ENCODE measurements around the gene PTTG1IP. TPM values are rescaled to one million over a fixed set of nuclear protein-coding genes. Genes with fewer than 3 reads are reported as not detected.

Gene PTTG1IP
- total and polyA plus RNA-seq, 2 of the 13 experiments (the other 11 are each of a cell fraction or from before 2014, with no cell fraction given), result 161 to 700 TPM

DNA sequence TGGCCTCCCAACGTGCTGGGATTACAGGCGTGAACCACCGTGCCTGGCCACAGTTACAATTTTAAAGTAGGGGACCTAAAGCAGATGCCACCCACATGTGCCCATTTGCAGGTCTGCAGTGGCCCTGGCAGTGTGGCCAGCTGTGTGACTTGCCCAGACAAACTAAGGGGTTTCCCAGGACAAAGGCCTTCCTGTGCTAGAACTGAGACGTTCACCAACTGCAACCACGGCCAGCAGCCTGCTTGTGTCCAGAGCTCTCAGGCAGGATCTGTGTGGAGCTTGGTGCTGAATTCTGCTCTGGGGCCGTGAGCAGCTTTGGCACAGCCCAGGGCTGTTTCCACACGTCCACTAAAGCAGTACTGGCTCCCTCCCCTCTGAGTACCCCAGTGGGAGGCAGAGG lies 10.6 kb upstream of the PTTG1IP start (continued):
- TF ChIP-seq ATF7-NPFF (CRISPR knock-in tag; IDR thresholded peaks at IDR 0.05; ENCODE audit: low read depth) (no peak), YEATS2 (CRISPR knock-in tag; IDR thresholded peaks at IDR 0.05; ENCODE audit: borderline replicate concordance) (no peak), CAMTA2 (CRISPR knock-in tag; IDR thresholded peaks at IDR 0.05; ENCODE audit: borderline replicate concordance) (no peak)
- TF ChIP-seq, protein P1, sequence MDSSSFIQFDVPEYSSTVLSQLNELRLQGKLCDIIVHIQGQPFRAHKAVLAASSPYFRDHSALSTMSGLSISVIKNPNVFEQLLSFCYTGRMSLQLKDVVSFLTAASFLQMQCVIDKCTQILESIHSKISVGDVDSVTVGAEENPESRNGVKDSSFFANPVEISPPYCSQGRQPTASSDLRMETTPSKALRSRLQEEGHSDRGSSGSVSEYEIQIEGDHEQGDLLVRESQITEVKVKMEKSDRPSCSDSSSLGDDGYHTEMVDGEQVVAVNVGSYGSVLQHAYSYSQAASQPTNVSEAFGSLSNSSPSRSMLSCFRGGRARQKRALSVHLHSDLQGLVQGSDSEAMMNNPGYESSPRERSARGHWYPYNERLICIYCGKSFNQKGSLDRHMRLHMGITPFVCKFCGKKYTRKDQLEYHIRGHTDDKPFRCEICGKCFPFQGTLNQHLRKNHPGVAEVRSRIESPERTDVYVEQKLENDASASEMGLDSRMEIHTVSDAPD (CRISPR knock-in tag; IDR thresholded peaks at IDR 0.05), result no peak

DNA sequence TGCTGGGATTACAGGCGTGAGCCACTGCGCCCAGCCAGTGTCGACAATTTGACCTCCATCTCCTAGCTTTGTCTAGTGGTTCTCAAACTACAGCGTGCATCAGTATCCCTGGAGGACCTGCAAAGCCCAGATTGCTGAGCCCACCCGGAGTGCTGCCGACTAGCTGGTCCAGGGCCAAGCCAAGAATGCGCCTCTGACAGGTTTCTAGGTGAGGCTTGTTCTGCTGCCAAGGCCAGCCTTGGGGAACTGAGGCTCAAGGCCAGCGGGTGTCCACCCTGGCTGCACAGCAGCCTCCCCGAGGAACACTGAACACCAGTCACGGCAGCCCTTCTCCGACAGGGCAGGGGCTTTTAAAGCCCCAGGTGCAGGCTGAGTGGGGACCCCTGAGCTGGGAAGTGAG lies 9.8 kb upstream of the PTTG1IP start:
- Histone ChIP-seq H3K27ac (ENCODE audit: extremely low read length, insufficient read depth, low read length) (no peak overlapping the region), H3K4me1 (ENCODE audit: insufficient read depth, low read length) (peaks cover 79% of the 10 kb centered on the region), H3K79me2 (ENCODE audit: insufficient read depth, low read length) (no peaks in the 10 kb centered on the region), H2AFZ (ENCODE audit: low read length) (no peak overlapping the region), H3K4me3 (replicated peaks in 1 of 3; ENCODE audit: insufficient read depth in 1 of 3, low read depth in 2 of 3, low read length in 3 of 3) (no peak overlapping the region), H3K9me3 (ENCODE audit: low read length) (no peaks in the 10 kb centered on the region), H3K27me3 (ENCODE audit: control insufficient read depth in 1 of 2, insufficient read depth in 2 of 2, low read length in 2 of 2) (no peaks in the 10 kb centered on the region), H3K4me2 (ENCODE audit: low read depth, low read length) (no peak overlapping the region), H4K20me1 (ENCODE audit: insufficient read depth, low read length) (no peaks in the 10 kb centered on the region), H3K9ac (ENCODE audit: insufficient read depth, low read depth, low read length) (no peak overlapping the region), H3K36me3 (replicated peaks in 1 of 2; ENCODE audit: control insufficient read depth in 1 of 2, insufficient read depth in 2 of 2, low read length in 2 of 2) (no peaks in the 10 kb centered on the region; a peak in 1 of 5 replicates)
- TF ChIP-seq, protein P2, sequence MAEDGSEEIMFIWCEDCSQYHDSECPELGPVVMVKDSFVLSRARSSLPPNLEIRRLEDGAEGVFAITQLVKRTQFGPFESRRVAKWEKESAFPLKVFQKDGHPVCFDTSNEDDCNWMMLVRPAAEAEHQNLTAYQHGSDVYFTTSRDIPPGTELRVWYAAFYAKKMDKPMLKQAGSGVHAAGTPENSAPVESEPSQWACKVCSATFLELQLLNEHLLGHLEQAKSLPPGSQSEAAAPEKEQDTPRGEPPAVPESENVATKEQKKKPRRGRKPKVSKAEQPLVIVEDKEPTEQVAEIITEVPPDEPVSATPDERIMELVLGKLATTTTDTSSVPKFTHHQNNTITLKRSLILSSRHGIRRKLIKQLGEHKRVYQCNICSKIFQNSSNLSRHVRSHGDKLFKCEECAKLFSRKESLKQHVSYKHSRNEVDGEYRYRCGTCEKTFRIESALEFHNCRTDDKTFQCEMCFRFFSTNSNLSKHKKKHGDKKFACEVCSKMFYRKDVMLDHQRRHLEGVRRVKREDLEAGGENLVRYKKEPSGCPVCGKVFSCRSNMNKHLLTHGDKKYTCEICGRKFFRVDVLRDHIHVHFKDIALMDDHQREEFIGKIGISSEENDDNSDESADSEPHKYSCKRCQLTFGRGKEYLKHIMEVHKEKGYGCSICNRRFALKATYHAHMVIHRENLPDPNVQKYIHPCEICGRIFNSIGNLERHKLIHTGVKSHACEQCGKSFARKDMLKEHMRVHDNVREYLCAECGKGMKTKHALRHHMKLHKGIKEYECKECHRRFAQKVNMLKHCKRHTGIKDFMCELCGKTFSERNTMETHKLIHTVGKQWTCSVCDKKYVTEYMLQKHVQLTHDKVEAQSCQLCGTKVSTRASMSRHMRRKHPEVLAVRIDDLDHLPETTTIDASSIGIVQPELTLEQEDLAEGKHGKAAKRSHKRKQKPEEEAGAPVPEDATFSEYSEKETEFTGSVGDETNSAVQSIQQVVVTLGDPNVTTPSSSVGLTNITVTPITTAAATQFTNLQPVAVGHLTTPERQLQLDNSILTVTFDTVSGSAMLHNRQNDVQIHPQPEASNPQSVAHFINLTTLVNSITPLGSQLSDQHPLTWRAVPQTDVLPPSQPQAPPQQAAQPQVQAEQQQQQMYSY (CRISPR knock-in tag; IDR thresholded peaks at IDR 0.05), result no peak
- TF ChIP-seq ZNF772 (CRISPR knock-in tag; IDR thresholded peaks at IDR 0.05) (no peak), SOX13 (IDR thresholded peaks at IDR 0.05) (no peak), SOX13 (CRISPR knock-in tag; conservative IDR thresholded peaks at IDR 0.05 in 1 of 2, IDR thresholded peaks at IDR 0.05 in 1 of 2) (no peak), ZNF777 (CRISPR knock-in tag; IDR thresholded peaks at IDR 0.05) (no peak), TGIF2 (CRISPR knock-in tag; IDR thresholded peaks at IDR 0.05) (no peak), POLR2AphosphoS5 (IDR thresholded peaks at IDR 0.05; ENCODE audit: low read depth, low read length) (no peak), JARID2 (CRISPR knock-in tag; IDR thresholded peaks at IDR 0.05; ENCODE audit: insufficient replicate concordance) (no peak), RFX5 (IDR thresholded peaks at IDR 0.05; ENCODE audit: low read depth, low read length) (no peak), MTA3 (CRISPR knock-in tag; IDR thresholded peaks at IDR 0.05) (no peak), ZEB1 (IDR thresholded peaks at IDR 0.05; ENCODE audit: insufficient replicate concordance, low read depth) (no peak), GTF3A (CRISPR knock-in tag; conservative IDR thresholded peaks at IDR 0.05) (no peak)
- TF ChIP-seq, protein P3, sequence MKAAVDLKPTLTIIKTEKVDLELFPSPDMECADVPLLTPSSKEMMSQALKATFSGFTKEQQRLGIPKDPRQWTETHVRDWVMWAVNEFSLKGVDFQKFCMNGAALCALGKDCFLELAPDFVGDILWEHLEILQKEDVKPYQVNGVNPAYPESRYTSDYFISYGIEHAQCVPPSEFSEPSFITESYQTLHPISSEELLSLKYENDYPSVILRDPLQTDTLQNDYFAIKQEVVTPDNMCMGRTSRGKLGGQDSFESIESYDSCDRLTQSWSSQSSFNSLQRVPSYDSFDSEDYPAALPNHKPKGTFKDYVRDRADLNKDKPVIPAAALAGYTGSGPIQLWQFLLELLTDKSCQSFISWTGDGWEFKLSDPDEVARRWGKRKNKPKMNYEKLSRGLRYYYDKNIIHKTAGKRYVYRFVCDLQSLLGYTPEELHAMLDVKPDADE (CRISPR knock-in tag; IDR thresholded peaks at IDR 0.05), result no peak
- in situ Hi-C loops (cut with HindIII; ENCODE audit: extremely low pct_ligation_motif_present, low pct_unique_long_range_greater_than_20kb), result no loop called here
- FAIRE-seq, result no peak
- no peak for ATAC-seq
- no peak for DNase-seq (ENCODE audit: low spot score)
- intact Hi-C loops (cut with micrococcal nuclease; ENCODE audit: unreplicated experiment), result no loop called here
- WGBS (ENCODE audit: low lambda C conversion rate), result 100% methylated on average over 4 of the region's 11 CpGs
- ChIA-PET POLR2A (interaction anchor here (1.5 kb wide), 1 partner anchor 31 kb away, joined by 3 read pairs; no protein-coding TSS in a partner anchor), CTCF (ENCODE audit: low intra/inter-chr PET ratio, low total read pairs) (no interaction called here)
- BruUV-seq (replicated peaks), result no TSS peak

All from HepG2 (cell line).